ENCODE data around the gene P3H2.

The P3H2 gene

DNA sequence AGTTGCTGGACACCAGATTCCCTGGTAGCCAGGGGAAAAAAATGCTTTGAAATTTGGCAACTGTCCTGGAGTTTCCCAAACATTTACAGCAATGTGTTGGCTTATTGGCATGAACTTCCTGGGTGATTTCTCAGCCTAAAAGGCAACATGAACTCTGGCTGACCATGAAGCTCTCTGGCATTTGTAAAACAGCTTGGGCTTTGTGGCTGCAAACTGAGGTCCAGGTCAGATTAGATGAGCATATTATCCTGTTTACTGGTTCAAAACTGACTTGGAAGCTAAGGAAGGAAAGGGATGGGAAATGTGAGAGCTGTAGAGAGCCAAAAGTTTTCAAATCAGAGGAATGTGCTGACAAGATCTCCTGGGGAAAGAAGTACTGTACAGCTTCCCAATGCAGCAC, 139.0 kb downstream of the P3H2 start:
- H3K4me2 ChIP-seq: no peak overlapping the region
- H3K9ac ChIP-seq: no peak overlapping the region
- no peaks in the 10 kb centered on the region for H3K36me3 ChIP-seq (ENCODE audit: insufficient read depth)
- H3K27ac ChIP-seq: no peak overlapping the region
- no peak overlapping the region for H3K4me3 ChIP-seq (IDR thresholded peaks at IDR 0.05; ENCODE audit: insufficient read depth, low read depth, low read length)
- no peaks in the 10 kb centered on the region for H4K20me1 ChIP-seq (ENCODE audit: insufficient read depth)
- no peaks in the 10 kb centered on the region for H3K4me1 ChIP-seq (ENCODE audit: low read depth, poor library complexity, severe bottlenecking)
- TF ChIP-seq, protein P1, sequence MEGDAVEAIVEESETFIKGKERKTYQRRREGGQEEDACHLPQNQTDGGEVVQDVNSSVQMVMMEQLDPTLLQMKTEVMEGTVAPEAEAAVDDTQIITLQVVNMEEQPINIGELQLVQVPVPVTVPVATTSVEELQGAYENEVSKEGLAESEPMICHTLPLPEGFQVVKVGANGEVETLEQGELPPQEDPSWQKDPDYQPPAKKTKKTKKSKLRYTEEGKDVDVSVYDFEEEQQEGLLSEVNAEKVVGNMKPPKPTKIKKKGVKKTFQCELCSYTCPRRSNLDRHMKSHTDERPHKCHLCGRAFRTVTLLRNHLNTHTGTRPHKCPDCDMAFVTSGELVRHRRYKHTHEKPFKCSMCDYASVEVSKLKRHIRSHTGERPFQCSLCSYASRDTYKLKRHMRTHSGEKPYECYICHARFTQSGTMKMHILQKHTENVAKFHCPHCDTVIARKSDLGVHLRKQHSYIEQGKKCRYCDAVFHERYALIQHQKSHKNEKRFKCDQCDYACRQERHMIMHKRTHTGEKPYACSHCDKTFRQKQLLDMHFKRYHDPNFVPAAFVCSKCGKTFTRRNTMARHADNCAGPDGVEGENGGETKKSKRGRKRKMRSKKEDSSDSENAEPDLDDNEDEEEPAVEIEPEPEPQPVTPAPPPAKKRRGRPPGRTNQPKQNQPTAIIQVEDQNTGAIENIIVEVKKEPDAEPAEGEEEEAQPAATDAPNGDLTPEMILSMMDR (conservative IDR thresholded peaks at IDR 0.05; ENCODE audit: low read depth, low read length): no peak
- no peak overlapping the region for H2AFZ ChIP-seq (ENCODE audit: low read depth)
- no peaks in the 10 kb centered on the region for H3K27me3 ChIP-seq (ENCODE audit: insufficient read depth, low read depth)
- H3K79me2 ChIP-seq (ENCODE audit: insufficient read depth, low read depth): no peaks in the 10 kb centered on the region

DNA sequence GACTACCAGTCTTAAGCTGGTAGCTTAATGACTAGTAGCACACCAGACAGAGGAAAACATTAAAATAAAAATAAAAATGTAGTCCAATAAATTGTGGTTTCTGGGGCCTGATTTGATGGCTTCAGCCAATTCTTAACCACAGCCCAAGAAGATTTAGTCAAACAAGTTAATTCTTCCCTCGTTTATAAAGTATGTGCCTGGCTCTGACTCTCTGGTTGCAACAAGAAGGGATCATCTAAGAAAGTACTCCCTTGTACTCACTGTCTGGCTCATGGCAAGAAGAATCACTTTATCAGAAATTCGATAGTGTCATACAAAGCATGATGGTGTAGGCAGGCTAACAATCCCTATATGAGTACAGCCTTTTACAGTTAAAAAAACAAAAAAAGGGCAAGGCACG, 141.9 kb downstream of the P3H2 start:
- H3K27ac ChIP-seq: no peak overlapping the region
- H3K9ac ChIP-seq: no peak overlapping the region
- H3K36me3 ChIP-seq (ENCODE audit: insufficient read depth): no peaks in the 10 kb centered on the region
- H2AFZ ChIP-seq (ENCODE audit: low read depth): no peak overlapping the region
- TF ChIP-seq, protein P1 (conservative IDR thresholded peaks at IDR 0.05; ENCODE audit: low read depth, low read length): no peak
- H3K4me3 ChIP-seq (IDR thresholded peaks at IDR 0.05; ENCODE audit: insufficient read depth, low read depth, low read length): no peak overlapping the region
- no peaks in the 10 kb centered on the region for H3K27me3 ChIP-seq (ENCODE audit: insufficient read depth, low read depth)
- no peak overlapping the region for H3K4me2 ChIP-seq
- H3K79me2 ChIP-seq (ENCODE audit: insufficient read depth, low read depth): no peaks in the 10 kb centered on the region
- H4K20me1 ChIP-seq (ENCODE audit: insufficient read depth): no peaks in the 10 kb centered on the region
- no peaks in the 10 kb centered on the region for H3K4me1 ChIP-seq (ENCODE audit: low read depth, poor library complexity, severe bottlenecking)

DNA sequence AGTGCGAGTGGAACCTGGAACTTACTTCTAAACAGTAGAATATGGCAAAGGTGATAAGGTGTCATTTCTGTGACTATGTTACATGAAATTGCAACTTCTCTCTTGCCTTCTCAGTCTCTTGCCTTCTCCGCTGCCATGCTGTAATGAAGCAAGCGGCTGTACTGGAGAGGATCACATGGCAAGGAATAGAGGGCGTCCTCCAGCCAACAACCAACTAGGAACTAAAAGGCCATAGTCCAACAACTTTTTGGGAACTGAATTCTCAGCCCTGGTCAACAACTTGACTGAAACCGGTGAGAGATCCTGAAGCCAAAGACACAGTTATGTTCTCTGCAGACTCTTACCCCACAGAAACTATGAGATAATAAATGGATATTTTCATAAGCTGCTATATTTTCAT, 143.5 kb downstream of the P3H2 start:
- H3K79me2 ChIP-seq (ENCODE audit: insufficient read depth, low read depth): no peaks in the 10 kb centered on the region
- H3K36me3 ChIP-seq (ENCODE audit: insufficient read depth): no peaks in the 10 kb centered on the region
- no peaks in the 10 kb centered on the region for H3K4me1 ChIP-seq (ENCODE audit: low read depth, poor library complexity, severe bottlenecking)
- no peak overlapping the region for H2AFZ ChIP-seq (ENCODE audit: low read depth)
- H3K27ac ChIP-seq: no peak overlapping the region
- H3K4me2 ChIP-seq: no peak overlapping the region
- no peak overlapping the region for H3K4me3 ChIP-seq (IDR thresholded peaks at IDR 0.05; ENCODE audit: insufficient read depth, low read depth, low read length)
- no peaks in the 10 kb centered on the region for H3K27me3 ChIP-seq (ENCODE audit: insufficient read depth, low read depth)
- TF ChIP-seq, protein P1 (conservative IDR thresholded peaks at IDR 0.05; ENCODE audit: low read depth, low read length): no peak
- no peak overlapping the region for H3K9ac ChIP-seq
- no peaks in the 10 kb centered on the region for H4K20me1 ChIP-seq (ENCODE audit: insufficient read depth)

DNA sequence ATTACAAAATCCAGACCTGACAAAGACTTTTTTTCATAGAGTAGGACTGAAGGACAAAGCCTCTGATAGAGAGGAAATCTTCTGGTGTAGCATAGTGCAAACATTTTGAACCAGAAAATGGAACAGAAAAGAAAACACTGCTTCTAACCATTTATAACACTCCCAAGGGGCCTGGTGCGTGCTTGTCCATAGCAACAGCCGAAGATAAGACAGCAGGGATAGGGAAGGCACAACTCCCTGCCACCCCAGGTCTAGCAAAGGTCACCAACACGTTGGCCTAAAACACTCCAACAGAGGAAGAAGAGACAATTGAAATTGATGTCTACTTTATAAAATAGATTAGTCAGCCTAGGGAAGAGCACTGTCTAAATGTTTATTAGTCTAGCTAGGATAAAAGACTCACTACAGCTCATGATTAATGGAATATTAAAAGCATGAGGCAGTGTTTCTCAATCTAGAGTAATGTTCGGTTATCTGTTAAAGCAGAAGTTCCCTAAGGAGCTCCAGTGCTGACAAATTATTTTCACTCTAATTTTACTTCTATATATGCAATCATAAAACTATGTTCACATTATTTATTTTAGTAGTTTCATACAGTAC, 145.2 kb downstream of the P3H2 start:
- Histone ChIP-seq H3K27ac (no peak overlapping the region), H3K36me3 (ENCODE audit: insufficient read depth) (no peaks in the 10 kb centered on the region), H3K4me1 (ENCODE audit: low read depth, poor library complexity, severe bottlenecking) (no peaks in the 10 kb centered on the region), H4K20me1 (ENCODE audit: insufficient read depth) (no peaks in the 10 kb centered on the region), H3K9ac (no peak overlapping the region), H3K27me3 (ENCODE audit: insufficient read depth, low read depth) (no peaks in the 10 kb centered on the region), H2AFZ (ENCODE audit: low read depth) (no peak overlapping the region), H3K4me2 (no peak overlapping the region), H3K4me3 (IDR thresholded peaks at IDR 0.05; ENCODE audit: insufficient read depth, low read depth, low read length) (no peak overlapping the region), H3K79me2 (ENCODE audit: insufficient read depth, low read depth) (no peaks in the 10 kb centered on the region)
- TF ChIP-seq, protein P1 (conservative IDR thresholded peaks at IDR 0.05; ENCODE audit: low read depth, low read length): no peak

Measured in KMS-11 (cell line).